Peyer's patch (tissue), 4 donors: Measurements from ENCODE around the gene PIGM. TPM values are rescaled to one million over a fixed set of nuclear protein-coding genes. Genes with fewer than 3 reads are reported as not detected.

Experiments used
- DNase-seq, 3 donors: peaks; one replicate each; pipeline ENCODE4 v3.0.0-alpha.2; 2017 to 2019
- H3K27ac ChIP-seq, 4 donors: fragments of 200-600 bp; sonication (generic); one replicate each; pipeline ENCODE4 v1.5.1; 2016 to 2019
- H3K27me3 ChIP-seq, 2 donors: fragments of 200-600 bp; sonication (generic); one replicate each; pipeline ENCODE4 v1.5.1; 2019
- H3K36me3 ChIP-seq, 3 donors: fragments of 200-600 bp; sonication (generic); one replicate each; pipeline ENCODE4 v1.5.1; 2016 to 2019
- H3K4me1 ChIP-seq, 4 donors: fragments of 200-600 bp; sonication (generic); one replicate each; pipeline ENCODE4 v1.5.1; 2016 to 2019
- H3K4me3 ChIP-seq, 4 donors: fragments of 200-600 bp; sonication (generic); 1 replicate in 3 of 4; 2 replicates in 1 of 4; pipeline ENCODE4 v1.5.1; 2016 to 2019; ENCODE audit warnings: mild to moderate bottlenecking in 1 of 4
- H3K9me3 ChIP-seq, 4 donors: fragments of 200-600 bp; sonication (generic); one replicate each; pipeline ENCODE4 v1.5.1; 2016 to 2019; ENCODE audit warnings: mild to moderate bottlenecking in 1 of 4
- CTCF ChIP-seq, 6 experiments: fragments of 450-650 bp in 4 of 6; fragments of 200-600 bp in 2 of 6; sonication (generic) in 1 of 6; IDR thresholded peaks; one replicate each; pipeline ENCODE4 v1.5.1; 2017 to 2019; ENCODE audit warnings: antibody characterized with exemption in 6 of 6, mild to moderate bottlenecking in 3 of 6, moderate library complexity in 1 of 6
- POLR2A ChIP-seq, 2 donors: fragments of 450-650 bp; IDR thresholded peaks; one replicate each; pipeline ENCODE4 v1.5.1; 2017; ENCODE audit warnings: antibody characterized with exemption in 2 of 2, mild to moderate bottlenecking in 2 of 2, moderate library complexity in 2 of 2
- total RNA-seq, 4 donors: library from RNA; depleted of rRNA; stranded (reverse); fragments of >200 nt; gene quantifications; one replicate each; pipeline ENCODE4 v1.1.0, GENCODE V29; 2016

PIGM gene
- total RNA-seq, 4 donors from 2014 or later: under 0.01 to 6.7 (median 5.5) TPM

- Histone ChIP-seq H3K36me3 (no peaks in the 10 kb centered on the region), H3K27ac (no peak overlapping the region)
Measured at GRCh38 chr1:160064164-160064563, 32.4 kb upstream of the PIGM start.

GRCh38 chr1:160063176-160063575 is 31.4 kb upstream of the PIGM start:
- H3K27me3 ChIP-seq: no peaks in the 10 kb centered on the region
- DNase-seq: no peak
- no peaks in the 10 kb centered on the region for H3K36me3 ChIP-seq
- TF ChIP-seq POLR2A (IDR thresholded peaks at IDR 0.05) (no peak), CTCF (IDR thresholded peaks at IDR 0.05) (no peak)
- H3K9me3 ChIP-seq: no peaks in the 10 kb centered on the region
- no peaks in the 10 kb centered on the region for H3K4me1 ChIP-seq
- no peak overlapping the region for H3K4me3 ChIP-seq
- no peak overlapping the region for H3K27ac ChIP-seq

More at GRCh38 chr1:160064164-160064563, 32.4 kb upstream of the PIGM start:
- no peaks in the 10 kb centered on the region for H3K27me3 ChIP-seq
- no peak for TF ChIP-seq POLR2A (IDR thresholded peaks at IDR 0.05)
- no peak for TF ChIP-seq CTCF (IDR thresholded peaks at IDR 0.05)
- no peak overlapping the region for H3K4me3 ChIP-seq
- DNase-seq: no peak
- no peaks in the 10 kb centered on the region for H3K9me3 ChIP-seq
- H3K4me1 ChIP-seq: no peaks in the 10 kb centered on the region

GRCh38 chr1:160062230-160062532 is 30.4 kb upstream of the PIGM start:
- no peaks in the 10 kb centered on the region for H3K4me1 ChIP-seq
- H3K4me3 ChIP-seq: no peak overlapping the region
- no peaks in the 10 kb centered on the region for H3K27me3 ChIP-seq
- no peak for TF ChIP-seq CTCF (IDR thresholded peaks at IDR 0.05)
- no peak for TF ChIP-seq POLR2A (IDR thresholded peaks at IDR 0.05)
- no peak for DNase-seq
- H3K36me3 ChIP-seq: no peaks in the 10 kb centered on the region
- H3K9me3 ChIP-seq: no peaks in the 10 kb centered on the region
- no peak overlapping the region for H3K27ac ChIP-seq

- Histone ChIP-seq H3K27ac (no peak overlapping the region), H3K27me3 (no peaks in the 10 kb centered on the region), H3K4me1 (no peaks in the 10 kb centered on the region), H3K4me3 (no peak overlapping the region), H3K9me3 (no peaks in the 10 kb centered on the region), H3K36me3 (no peaks in the 10 kb centered on the region)
- no peak for TF ChIP-seq POLR2A (IDR thresholded peaks at IDR 0.05)
- no peak for TF ChIP-seq CTCF (IDR thresholded peaks at IDR 0.05)
- no peak for DNase-seq
Measured at GRCh38 chr1:160061369-160062229, 29.8 kb upstream of the PIGM start.

DNA sequence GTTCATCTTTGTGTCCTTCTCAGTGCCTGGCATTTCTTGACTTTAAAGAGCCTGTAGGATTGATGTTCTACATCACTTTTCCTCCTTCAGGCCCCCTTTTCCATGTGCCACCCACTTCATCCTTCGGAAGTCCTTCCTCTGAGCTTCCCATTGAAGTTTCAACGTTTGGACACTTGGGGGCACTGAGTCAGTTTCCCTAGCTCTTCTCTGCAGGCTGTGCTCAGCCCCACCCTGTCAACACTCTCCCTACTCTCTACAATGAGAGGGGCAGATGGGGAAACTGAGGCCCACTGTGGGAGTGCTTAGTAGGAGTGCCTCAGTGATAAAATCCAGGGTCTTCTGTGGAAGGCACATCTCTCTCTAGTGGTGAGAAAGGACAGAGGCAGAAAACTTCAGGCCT is 26.3 kb upstream of the PIGM start:
- DNase-seq: no peak
- TF ChIP-seq CTCF (IDR thresholded peaks at IDR 0.05): peak in 1 of 6 experiments; percentile 12
- no peak for TF ChIP-seq POLR2A (IDR thresholded peaks at IDR 0.05)
- Histone ChIP-seq H3K4me3 (no peak overlapping the region), H3K27ac (no peak overlapping the region), H3K9me3 (no peaks in the 10 kb centered on the region), H3K36me3 (no peaks in the 10 kb centered on the region), H3K4me1 (no peaks in the 10 kb centered on the region), H3K27me3 (no peaks in the 10 kb centered on the region)
